Lower leg skin (tissue), 4 donors: ENCODE measurements around the gene ERI3. TPM values are rescaled to one million over a fixed set of nuclear protein-coding genes. Genes with fewer than 3 reads are reported as not detected.
A peak's percentile ranks its signal among the peaks of the same experiment; 100 is the strongest.

ENCODE experiments used
- DNase-seq, 2 donors: peaks; one replicate each; pipeline ENCODE4 v3.0.0-alpha.2; 2019; ENCODE audit warnings: low spot score in 2 of 2
- H3K4me3 ChIP-seq: fragments of 200-600 bp; sonication (generic); 2 replicates; pipeline ENCODE4 v1.5.1; 2017; ENCODE audit warnings: mild to moderate bottlenecking, low read depth; ENCODE audit not compliant: poor library complexity, severe bottlenecking
- POLR2A ChIP-seq, 2 donors: fragments of 450-650 bp; IDR thresholded peaks; one replicate each; pipeline ENCODE4 v1.6.1; 2016 to 2017; ENCODE audit warnings: antibody characterized with exemption in 2 of 2, mild to moderate bottlenecking in 1 of 2, moderate library complexity in 1 of 2
- WGBS, 2 donors: methylation state at CpG; one replicate each; pipeline ENCODE4 v1.1.5; 2018; 5-methylcytosine and 5-hydroxymethylcytosine counted together
- intact Hi-C: fragments of 100-400 bp; cut with DNase I; formaldehyde crosslinking; loops from one replicate; pipeline ENCODE4 v1.15.0; 2023; ENCODE audit warnings: low total_unique reads
- total RNA-seq, 4 donors: library from RNA; depleted of rRNA; stranded (reverse); fragments of >200 nt; gene quantifications; one replicate each; pipeline ENCODE4 v1.1.0, GENCODE V29; 2016
- TF ChIP-seq, protein P1 (sequence below), 3 donors: fragments of 450-650 bp; IDR thresholded peaks; one replicate each; pipeline ENCODE4 v1.5.1; 2016; ENCODE audit warnings: antibody characterized with exemption in 3 of 3, mild to moderate bottlenecking in 3 of 3, moderate library complexity in 2 of 3

Gene ERI3
- total RNA-seq, 4 donors from 2014 or later = 28.3 to 43.3 (median 40.4) TPM

DNA sequence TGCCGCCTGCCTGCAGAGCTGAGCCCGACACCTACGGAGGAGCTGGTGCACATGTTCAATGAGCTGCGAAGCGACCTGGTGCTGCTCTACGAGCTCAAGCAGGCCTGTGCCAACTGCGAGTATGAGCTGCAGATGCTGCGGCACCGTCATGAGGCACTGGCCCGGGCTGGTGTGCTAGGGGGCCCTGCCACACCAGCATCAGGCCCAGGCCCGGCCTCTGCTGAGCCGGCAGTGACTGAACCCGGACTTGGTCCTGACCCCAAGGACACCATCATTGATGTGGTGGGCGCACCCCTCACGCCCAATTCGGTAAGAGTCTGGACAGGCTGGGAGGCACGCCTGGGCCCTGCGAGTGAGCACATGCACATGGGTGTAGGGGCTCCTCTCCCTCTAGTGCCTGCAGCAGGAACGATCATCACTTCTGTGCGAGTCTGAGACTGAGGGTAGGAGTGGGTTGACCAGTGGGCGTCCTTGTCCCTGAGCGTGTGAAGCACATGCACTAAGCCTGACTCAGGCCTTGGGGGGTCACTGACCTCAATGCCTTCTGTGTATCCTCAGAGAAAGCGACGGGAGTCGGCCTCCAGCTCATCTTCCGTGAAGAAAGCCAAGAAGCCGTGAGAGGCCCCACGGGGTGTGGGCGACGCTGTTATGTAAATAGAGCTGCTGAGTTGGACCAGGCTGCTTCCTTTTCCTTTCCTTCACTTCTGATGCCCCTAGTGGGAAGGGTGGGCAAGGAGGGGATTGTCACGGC lies 134.9 kb downstream of the ERI3 start:
- TF ChIP-seq, protein P1, sequence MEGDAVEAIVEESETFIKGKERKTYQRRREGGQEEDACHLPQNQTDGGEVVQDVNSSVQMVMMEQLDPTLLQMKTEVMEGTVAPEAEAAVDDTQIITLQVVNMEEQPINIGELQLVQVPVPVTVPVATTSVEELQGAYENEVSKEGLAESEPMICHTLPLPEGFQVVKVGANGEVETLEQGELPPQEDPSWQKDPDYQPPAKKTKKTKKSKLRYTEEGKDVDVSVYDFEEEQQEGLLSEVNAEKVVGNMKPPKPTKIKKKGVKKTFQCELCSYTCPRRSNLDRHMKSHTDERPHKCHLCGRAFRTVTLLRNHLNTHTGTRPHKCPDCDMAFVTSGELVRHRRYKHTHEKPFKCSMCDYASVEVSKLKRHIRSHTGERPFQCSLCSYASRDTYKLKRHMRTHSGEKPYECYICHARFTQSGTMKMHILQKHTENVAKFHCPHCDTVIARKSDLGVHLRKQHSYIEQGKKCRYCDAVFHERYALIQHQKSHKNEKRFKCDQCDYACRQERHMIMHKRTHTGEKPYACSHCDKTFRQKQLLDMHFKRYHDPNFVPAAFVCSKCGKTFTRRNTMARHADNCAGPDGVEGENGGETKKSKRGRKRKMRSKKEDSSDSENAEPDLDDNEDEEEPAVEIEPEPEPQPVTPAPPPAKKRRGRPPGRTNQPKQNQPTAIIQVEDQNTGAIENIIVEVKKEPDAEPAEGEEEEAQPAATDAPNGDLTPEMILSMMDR (IDR thresholded peaks at IDR 0.05) = no peak
- TF ChIP-seq POLR2A (IDR thresholded peaks at IDR 0.05) = no peak
- WGBS, 2 donors = 60 to 68% methylated on average over 21 to 25 of the region's 31 CpGs
- DNase-seq = peak in 1 of 2 donors; percentile 78
- H3K4me3 ChIP-seq = no peak overlapping the region
- intact Hi-C loops = loop anchor here (10.0 kb wide), 1 partner anchor 95 kb away; no protein-coding TSS in a partner anchor

DNA sequence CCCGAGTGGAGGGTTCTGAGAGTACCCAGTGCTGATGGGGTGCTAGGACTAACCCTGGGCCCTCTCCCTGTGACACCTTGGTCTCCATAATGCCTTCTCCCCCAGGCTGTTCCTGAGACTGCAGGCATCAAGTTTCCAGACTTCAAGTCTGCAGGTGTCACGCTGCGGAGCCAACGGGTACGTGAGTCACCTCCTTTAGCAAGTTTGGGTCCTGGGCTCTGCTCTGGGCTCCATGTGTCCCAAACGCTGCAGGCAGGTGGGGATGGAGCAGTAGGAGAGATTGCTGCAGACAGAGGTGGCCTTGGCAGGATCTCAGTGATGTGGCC lies 135.8 kb downstream of the ERI3 start:
- no peak overlapping the region for H3K4me3 ChIP-seq
- intact Hi-C loops = loop anchor here (5.0 kb wide), 1 partner anchor 373 kb away; no protein-coding TSS in a partner anchor
- TF ChIP-seq, protein P1 (IDR thresholded peaks at IDR 0.05) = no peak
- no peak for TF ChIP-seq POLR2A (IDR thresholded peaks at IDR 0.05)
- WGBS, 2 donors = 78 to 87% methylated on average over 6 of the region's 6 CpGs
- DNase-seq = peak in 1 of 2 donors; percentile 72

DNA sequence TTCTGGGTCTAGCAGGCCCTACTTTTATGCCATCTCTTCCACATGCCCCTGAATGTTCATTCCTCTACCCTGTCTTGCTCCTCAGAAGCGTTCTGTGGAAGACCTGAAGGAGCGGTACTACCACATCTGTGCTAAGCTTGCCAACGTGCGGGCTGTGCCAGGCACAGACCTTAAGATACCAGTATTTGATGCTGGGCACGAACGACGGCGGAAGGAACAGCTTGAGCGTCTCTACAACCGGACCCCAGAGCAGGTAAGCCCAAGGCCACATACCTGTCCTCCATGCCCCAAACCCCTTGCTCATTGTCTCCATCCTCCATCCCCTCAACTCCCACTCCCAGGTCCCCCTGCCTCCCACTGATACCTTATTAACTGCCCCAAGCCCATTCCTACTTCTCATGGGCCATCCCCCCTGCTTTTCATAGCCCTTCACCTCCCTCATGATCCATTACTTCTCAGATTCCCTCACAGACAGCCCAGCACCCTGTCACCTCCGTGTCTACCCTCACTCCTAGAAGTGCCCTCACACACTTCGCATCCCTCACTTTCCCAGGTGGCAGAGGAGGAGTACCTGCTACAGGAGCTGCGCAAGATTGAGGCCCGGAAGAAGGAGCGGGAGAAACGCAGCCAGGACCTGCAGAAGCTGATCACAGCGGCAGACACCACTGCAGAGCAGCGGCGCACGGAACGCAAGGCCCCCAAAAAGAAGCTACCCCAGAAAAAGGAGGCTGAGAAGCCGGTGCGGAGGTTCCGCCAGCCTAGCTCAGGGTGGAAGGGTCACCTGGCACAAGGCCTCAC lies 136.4 kb downstream of the ERI3 start:
- intact Hi-C loops = loop anchor here (5.0 kb wide), 1 partner anchor 374 kb away; no protein-coding TSS in a partner anchor
- peak in 1 of 2 donors; percentile 82 for DNase-seq

DNA sequence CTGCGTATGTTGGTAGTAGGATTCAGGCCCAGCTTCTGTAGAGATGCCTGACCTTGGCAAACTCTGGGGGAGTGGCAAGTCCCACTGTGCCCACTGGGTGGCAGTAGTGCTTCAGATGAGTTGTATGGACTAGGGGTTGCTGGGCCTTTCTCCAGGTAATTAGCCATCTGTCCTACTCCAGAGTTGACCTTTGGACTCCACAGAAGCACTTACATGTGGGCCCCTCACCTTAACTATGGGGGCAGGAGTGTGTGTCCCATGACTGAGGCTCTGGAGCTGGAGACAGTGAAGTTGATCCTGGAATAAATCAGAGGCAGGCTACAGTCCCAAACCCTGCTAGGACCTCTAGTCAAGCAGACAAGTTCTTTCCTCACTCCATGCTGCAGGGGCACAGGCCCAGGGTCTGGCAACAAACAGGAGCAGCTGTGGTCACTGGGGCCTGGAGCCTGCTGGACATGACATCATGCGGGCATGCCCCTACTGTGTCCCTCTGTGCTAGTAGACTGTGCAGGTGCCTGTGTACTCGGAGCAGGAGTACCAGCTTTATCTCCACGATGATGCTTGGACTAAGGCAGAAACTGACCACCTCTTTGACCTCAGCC lies 137.1 kb downstream of the ERI3 start:
- 67 to 72% methylated on average over 4 of the region's 4 CpGs for WGBS, 2 donors
- intact Hi-C loops = loop anchor here (5.0 kb wide), 1 partner anchor 374 kb away; no protein-coding TSS in a partner anchor
- TF ChIP-seq, protein P1 (IDR thresholded peaks at IDR 0.05) = peak in 1 of 3 donors; percentile 62
- TF ChIP-seq POLR2A (IDR thresholded peaks at IDR 0.05) = no peak
- peak; percentile 77 to 94 for DNase-seq
- no peak overlapping the region for H3K4me3 ChIP-seq

More for the DNA sequence above, 136.4 kb downstream of the ERI3 start:
- H3K4me3 ChIP-seq = no peak overlapping the region
- WGBS, 2 donors = 89 to 93% methylated on average over 24 of the region's 24 CpGs
- no peak for TF ChIP-seq POLR2A (IDR thresholded peaks at IDR 0.05)
- TF ChIP-seq, protein P1 (IDR thresholded peaks at IDR 0.05) = no peak

DNA sequence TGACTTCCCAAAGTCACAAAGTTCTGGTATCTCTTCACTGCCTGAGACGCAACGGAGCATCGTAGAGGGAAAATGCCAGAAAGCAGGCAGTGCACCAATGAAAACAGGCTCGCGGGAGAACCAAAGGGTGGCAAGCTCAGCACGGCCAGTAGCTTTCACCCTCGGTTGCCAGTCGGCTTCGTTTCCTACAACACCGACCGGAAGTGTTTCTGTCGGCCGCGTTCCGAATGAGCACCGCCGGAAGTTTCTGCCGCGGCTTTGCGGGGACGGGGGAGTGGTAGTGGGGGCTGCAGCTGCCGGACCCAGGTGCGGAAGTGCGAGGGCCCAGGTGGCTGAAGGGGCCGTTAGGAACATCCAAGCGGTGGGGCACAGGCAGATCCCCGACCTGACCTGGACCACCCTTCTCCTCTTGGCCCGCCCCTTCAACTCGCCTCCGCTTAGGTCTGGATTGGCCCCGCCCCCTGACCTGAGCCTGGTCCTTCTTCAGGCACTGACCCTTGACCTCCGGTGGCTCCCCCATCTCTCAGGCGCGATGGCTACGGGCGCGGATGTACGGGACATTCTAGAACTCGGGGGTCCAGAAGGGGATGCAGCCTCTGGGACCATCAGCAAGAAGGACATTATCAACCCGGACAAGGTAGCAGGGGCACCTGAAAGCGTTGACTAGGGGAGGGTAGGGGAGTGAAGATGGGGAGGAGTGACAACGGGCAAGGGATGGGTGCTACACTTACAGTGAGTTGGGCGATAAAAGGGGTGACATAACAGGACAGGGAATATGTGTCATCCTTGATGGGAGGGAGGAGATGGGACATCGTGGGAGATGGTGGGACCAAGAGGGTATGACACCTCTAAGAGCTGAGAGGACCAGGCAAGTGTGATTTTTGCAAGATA lies 141.6 kb downstream of the ERI3 start, which contains the start of gene DMAP1:
DMAP1 (plus strand) TSS at position 250 of the 891 bp plus-strand sequence; CDS start at position 533, 283 bp downstream.
- DNase-seq = peak; percentile 78 to 96
- intact Hi-C loops = no loop called here
- TF ChIP-seq, protein P1 (IDR thresholded peaks at IDR 0.05) = no peak
- no peak for TF ChIP-seq POLR2A (IDR thresholded peaks at IDR 0.05)
- H3K4me3 ChIP-seq = peak within 1 kb of the TSS; percentile 88
- WGBS, 2 donors = 1% methylated on average over 42 to 43 of the region's 44 CpGs
